Skin epidermis (tissue), 12 donors: ENCODE measurements around the gene GLS.
"Not testable (repeated sequence)": the region's sequence is repeated elsewhere in the genome, so short reads cannot be mapped to it uniquely, and the experiment has no call there.

Source experiments
- H3K27ac ChIP-seq, 21 experiments: fragments of 200-600 bp; sonication (generic) in 11 of 21; one replicate each; pipeline ENCODE4 v1.5.0; 2020; ENCODE audit warnings: mild to moderate bottlenecking in 3 of 21, inconsistent platforms in 2 of 21, moderate library complexity in 2 of 21
- H3K4me3 ChIP-seq, 7 experiments: fragments of 200-600 bp; sonication (generic) in 2 of 7; one replicate each; pipeline ENCODE4 v1.5.0; 2020; ENCODE audit warnings: inconsistent platforms in 2 of 7, mild to moderate bottlenecking in 2 of 7, moderate library complexity in 1 of 7

Gene GLS

DNA sequence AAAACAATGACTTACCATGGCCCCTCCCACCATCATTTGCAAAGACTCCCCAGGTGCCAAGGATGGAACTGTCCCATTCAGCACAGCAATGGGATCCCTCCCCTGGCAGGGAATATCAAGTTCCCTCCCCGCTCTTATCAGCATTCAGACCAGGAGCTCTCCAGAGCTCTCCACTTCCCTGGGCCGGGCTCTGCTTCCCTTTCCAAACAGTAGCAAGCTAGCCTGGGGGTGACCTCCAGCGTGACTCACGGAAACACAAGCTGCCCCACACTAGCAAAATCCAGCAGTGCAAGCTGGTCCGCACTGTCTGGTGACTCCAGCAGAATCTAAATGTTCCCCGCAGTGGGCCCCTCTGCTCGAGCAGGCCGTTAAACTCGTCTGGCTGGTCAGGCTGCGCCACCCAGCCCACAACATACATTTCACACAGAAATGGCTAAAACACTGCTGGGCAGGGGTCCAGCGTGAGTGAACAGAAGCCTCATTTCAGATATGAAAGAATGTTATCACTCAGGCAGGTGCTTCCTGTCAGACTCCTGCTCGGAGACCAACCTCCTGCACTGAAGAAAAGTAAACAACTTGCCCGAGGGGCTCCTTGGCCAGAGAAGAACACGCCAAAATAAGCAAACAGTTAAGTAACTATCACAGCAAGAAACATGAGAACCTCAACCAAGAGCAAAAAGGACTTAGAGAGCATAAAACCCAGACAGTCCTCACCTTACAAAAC, 99.4 kb downstream of the GLS start:
- H3K27ac ChIP-seq, result peak overlapping the region in 6 of 21 experiments; percentile 8 to 34 (median 24)

DNA sequence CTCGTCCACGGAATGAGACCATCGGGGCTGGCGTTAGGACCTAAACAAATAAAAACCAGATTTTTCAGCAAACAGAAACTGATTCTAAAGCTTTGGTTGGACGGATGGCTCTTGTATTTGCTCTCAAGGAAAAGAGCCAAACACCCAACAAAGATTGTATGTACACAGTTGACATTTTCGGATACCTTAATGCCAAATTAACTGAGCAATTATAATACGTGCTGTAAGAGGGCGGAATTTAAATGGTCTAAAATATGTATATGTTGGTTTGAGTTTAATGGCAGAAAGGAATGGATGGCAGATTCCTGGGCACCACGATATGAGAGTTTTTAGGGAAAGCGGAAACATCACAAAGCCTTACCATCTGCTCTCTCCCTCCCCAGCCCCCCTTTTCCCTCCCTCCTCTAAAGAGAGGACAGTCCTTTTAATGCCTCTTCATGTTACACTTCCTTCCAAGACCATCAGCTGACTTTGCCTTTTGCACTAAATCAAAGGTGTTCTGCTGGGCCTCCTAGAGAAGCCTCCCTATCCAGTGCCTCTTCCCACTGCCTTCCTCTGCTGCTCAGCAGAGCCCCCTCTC, 100.1 kb downstream of the GLS start:
- H3K27ac ChIP-seq, result peak overlapping the region in 6 of 21 experiments; percentile 4 to 34 (median 24)

More for the DNA sequence above, 99.4 kb downstream of the GLS start:
- H3K4me3 ChIP-seq, result no peak overlapping the region

DNA sequence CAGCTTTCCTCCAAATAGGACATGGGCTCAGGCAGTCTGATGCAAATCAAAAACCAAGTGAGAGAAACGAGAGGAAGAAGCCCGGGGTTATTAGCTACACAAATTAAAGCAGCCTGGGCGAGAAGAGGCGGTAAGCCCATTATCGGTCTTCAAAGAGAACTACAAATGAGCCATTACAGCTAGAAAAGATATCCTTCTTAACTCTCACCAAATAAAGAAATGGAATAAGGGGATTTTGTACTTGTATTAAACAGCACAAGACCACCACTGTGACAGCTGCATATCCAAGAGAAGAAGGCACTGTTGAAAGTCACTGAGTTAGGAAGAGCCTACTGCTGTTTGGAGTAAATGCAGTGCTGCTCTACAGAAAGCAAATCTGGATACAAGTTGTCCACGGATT, 100.7 kb downstream of the GLS start:
- no peak overlapping the region for H3K4me3 ChIP-seq
- H3K27ac ChIP-seq, result peak overlapping the region in 3 of 21 experiments; percentile 8 to 28 (median 8)

More for the DNA sequence above, 100.1 kb downstream of the GLS start:
- no peak overlapping the region for H3K4me3 ChIP-seq

DNA sequence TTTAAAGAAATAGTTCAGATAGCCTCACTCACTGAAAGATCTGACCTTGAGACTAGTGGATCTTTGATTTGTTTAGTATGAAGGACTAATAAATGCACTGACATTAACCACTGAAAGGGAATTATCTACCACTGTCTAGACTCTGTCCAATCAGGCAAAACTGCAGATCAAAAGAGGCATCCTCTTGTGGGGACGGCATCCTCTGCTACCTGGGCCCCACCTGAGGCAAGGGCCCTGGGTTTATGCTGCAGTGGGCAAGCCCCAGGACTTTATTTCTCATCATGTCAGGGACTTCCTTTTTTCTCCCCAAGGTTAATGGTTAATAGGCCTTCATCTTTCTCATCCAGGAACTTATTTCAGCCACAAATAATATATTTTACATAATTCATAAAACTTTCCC, 101.1 kb downstream of the GLS start:
- peak overlapping the region in 1 of 21 experiments; percentile 8 for H3K27ac ChIP-seq

DNA sequence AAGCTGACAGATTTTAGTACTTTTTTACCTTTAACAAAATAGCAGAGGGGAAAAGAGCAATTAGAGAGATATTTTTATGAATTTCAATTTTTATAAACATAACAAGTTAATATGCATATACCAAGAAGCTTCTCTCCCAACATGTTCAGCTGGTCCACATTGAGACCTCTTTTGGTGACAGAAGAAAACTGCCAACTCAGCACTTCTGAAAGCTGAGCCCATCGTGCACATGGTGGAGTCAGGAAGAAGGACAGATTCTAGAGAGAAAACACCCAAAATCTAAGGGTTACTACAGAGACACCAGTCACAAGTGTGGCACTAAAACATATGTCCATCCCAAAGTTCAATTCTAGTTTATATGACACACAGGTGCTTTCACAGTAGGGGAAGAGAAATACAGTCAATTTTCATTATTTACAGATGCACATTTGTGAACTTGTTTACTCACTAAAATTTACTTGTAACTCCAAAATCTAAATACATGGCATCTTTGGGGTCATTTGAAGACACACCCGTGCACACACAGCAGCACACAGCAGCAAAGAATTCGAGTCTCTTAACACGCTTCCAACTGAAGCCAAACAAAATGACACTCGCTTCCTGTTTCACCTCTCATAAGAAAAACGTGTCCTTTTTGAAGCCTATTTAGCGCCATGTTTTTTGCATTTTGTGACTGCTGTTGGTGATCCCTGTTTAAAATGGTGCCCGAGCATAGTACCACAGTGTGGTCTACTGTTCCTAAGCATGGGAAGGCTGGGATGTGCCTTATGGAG, 101.8 kb downstream of the GLS start:
- Histone ChIP-seq H3K4me3 (no peak overlapping the region), H3K27ac (no peak overlapping the region)

More for the DNA sequence above, 101.1 kb downstream of the GLS start:
- no peak overlapping the region for H3K4me3 ChIP-seq

DNA sequence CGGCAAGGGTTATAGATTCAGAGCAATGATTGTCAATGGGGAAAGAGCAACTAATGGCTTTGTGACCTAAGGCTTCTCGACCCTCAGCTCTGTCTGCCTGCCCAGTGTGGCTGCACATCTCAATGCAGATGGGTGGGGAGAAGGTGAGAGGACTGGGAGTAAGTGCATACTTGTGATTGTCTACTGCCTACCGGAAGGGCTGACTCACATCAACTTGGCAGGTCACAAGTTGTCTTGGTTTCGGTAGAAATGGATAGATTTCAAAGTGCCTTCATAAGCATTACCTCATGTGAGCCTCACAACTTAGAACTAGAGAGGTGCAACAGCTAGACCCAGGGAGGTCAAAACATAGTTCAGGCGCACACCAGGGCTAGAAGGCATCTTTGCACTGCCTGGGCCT, 104.0 kb downstream of the GLS start:
- H3K27ac ChIP-seq, result no peak overlapping the region

DNA sequence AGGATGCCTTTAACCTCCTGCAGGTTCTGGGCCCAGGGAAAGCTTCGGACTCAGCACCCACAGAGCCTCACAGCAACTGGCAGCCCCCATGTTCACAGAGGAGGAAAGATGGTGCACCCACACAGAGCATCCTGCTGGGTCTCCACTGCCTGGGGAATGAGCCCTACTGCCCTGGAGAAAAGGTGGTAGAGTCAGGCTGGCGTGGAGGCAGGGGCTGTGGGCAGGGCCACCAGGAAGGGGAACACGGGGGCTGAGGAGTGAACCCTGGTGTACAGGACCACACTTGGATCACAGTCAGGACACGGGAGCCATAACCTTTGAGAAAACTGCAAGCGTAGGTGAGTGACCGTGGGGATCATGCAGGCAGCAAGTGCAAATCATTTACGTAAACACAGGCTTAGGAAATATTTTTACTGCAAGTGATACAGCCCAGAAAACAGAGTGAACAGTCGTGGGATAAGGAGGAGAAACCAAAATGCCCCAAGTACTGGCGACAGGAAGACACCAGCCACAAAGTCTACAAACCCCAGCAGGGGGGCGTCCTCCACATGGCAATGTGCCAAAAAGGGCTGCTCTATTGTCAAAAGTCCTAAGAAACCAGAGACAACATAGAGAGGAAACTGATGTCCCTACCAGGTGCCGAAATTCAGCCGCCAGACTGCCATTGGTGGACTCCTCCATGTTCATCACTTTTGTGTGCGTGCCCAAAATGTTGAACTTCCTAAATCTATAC, 105.8 kb downstream of the GLS start:
- no peak overlapping the region for H3K27ac ChIP-seq

More for the DNA sequence above, 104.0 kb downstream of the GLS start:
- H3K4me3 ChIP-seq, result no peak overlapping the region

DNA sequence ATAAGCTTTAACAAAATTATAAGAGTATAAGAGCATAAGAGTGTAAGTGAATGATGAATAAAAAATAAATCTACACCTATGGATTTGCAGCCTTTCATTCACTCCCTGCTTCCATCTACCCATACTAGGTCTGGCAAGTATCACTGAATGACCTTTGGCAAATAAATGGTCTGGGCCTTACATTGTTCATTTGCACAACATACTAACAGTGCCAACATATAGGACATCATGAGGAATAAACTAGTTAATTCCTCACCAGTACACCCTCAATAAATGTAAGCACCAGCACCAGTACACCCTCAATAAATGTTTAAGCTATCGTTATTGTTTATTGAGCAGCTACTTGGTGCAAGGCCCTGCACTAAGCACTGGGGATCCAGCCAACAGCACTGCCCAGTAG, 106.5 kb downstream of the GLS start:
- H3K4me3 ChIP-seq, result no peak overlapping the region
- H3K27ac ChIP-seq, result no peak overlapping the region

More for the DNA sequence above, 105.8 kb downstream of the GLS start:
- no peak overlapping the region for H3K4me3 ChIP-seq

DNA sequence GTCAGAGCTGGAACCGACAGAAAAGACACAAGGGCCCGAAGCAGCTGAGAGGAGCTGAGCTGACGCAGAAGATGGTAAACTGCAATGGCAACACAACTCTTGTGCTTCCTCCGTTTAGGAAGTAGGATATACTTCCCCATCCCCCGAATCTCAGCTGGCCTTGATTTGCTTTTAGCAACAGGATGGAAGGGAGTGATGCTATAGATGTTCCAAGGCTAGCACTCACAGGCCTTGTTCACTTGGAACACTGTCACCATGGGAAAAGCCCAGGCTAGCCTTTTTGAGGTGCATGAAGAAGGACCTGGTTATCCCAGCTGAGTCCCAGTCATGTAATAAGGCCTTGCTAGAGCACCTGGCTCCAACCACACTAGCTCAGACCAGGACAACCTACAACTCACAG, 107.3 kb downstream of the GLS start:
- H3K4me3 ChIP-seq, result no peak overlapping the region
- no peak overlapping the region for H3K27ac ChIP-seq

DNA sequence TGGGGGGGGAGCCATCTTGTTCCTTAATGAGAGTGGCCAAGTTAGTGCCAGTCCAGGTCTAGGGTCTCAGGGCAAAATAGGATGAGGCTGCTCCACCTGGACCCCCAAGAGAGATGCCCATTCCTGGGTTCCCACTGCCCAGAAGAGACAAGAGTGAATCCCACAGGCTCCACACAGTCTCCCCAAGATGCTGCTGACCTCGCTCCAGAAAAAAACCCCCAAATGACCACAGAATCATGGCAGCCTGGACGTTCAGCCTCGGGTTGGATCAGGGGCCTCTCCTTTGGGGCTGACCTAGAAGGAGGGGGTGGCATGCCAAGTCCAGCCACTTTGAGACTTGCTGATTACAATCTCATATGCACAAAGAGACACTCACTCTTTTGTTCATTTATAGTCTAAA, 108.3 kb downstream of the GLS start:
- Histone ChIP-seq H3K4me3 (no peak overlapping the region), H3K27ac (no peak overlapping the region)

DNA sequence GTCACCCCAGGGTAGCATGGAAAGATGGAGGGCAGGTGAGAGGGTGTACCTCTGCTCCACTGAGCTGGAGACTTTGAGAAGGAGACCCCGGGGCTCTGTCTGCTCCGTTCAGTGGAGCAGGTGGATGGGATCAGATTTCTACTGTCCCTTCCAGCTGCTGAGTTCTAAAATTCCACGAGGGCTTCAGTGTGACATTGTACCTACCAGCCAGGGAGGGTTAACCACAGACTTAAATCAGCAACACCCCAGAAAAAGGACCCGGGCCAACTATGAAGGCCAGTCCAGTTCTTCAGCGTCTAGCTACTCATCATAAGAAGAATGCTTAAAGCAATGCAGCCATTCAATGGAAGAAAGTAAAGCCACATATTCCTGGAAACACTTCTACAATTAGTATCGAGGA, 109.5 kb downstream of the GLS start:
- H3K4me3 ChIP-seq, result no peak overlapping the region
- H3K27ac ChIP-seq, result no peak overlapping the region

DNA sequence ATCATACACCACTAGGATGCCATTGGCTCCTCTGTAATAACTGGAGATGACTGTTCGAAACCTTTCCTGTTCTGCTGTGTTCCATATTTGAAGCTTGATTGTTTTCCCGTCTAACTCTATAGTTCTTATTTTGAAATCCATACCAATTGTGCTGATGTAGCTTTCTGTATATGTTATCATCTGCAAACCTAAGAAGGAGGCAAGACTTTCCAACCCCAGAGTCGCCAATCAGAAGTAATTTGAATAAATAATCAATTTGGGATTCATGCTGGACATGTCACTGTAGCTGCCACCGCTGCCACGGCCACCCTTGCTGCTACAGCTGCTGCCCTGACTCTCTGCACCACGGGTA, 112.6 kb downstream of the GLS start:
- Histone ChIP-seq H3K4me3 (no peak overlapping the region), H3K27ac (no peak overlapping the region)

DNA sequence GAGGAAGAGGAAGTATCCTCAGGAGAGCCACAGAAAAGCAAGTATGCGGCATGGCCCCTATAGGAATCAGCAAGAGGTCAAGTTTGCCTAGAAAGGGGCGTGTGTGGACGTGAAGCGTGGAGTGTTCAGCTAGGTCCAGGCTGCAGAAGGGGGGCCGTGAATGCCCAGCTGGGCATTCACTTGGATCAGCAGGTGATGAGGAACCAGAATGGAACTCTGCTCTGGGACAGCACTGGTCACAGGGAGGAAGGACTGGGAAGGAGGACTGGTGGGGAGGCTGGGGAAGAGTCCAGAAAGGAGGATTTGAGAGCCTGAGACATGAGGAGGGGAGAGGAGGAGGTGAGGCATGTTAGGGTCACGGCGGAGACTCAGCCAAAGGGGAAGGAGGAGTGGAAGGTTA, 113.5 kb downstream of the GLS start:
- no peak overlapping the region for H3K27ac ChIP-seq
- no peak overlapping the region for H3K4me3 ChIP-seq

DNA sequence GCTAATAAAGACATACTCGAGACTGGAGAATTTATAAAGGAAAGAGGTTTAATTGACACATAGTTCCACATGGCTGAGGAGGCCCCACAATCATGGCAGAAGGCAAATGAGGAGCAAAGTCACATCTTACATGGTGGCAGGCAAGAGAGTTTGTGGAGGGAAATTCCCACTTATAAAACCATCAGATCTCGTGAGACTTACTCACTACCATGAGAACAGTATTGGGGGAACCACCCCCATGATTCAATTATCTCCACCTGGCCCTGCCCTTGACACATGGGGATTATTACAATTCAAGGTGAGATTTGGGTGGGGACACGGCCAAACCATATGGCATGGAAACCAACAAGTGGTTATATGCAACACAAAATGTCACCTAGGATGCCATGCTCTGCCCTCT, 114.7 kb downstream of the GLS start:
- not testable (repeated sequence) for H3K27ac ChIP-seq, H3K4me3 ChIP-seq

DNA sequence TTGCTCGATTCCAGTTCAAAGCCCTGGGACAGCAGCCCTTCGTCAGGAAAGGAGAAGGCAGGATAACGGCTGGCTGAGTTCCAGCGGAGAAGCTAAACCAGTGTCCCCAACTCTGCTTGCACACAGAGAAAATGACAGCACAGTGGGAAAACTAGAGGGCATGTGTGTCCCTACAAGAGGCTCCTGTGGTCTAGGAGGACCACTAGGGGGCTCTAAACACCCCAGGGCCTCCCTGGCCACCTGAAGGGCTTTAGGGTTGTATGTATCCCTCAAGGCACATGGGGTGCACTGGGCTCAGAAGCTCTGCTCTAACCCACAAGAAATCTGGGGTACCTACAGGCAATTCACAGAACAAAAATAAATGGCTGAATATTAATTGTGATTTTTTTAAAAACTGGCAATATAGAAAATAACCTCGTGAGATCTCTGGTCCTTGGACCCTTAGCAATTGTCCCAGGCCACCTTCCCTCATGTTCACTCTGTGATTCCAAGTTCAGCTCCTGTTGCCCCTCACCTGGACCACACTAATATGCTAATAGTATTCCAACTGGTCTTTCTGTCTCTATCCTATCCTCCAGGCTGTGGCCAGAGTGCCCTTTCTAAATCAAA, 115.8 kb downstream of the GLS start:
- H3K4me3 ChIP-seq, result no peak overlapping the region
- no peak overlapping the region for H3K27ac ChIP-seq

DNA sequence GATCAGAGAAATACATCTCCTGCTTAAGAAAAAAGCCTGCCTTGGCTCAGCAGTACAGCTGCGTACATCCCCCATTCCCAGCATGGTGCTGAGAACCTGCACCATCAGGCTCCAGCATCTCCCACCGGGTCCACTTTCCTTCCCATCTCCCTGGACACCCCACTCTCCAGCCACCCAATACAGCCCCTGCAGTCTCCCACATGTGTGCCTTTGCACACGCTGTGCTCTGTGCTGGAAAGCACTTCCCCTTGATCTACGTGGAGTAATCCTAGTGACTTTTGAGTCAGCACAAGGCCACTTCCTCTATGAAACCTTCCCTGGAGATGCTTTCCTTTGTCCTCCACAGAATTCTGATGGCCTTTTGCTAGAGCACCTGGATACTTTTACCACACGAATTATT, 116.3 kb downstream of the GLS start:
- no peak overlapping the region for H3K4me3 ChIP-seq
- peak overlapping the region in 1 of 21 experiments; percentile 10 for H3K27ac ChIP-seq

DNA sequence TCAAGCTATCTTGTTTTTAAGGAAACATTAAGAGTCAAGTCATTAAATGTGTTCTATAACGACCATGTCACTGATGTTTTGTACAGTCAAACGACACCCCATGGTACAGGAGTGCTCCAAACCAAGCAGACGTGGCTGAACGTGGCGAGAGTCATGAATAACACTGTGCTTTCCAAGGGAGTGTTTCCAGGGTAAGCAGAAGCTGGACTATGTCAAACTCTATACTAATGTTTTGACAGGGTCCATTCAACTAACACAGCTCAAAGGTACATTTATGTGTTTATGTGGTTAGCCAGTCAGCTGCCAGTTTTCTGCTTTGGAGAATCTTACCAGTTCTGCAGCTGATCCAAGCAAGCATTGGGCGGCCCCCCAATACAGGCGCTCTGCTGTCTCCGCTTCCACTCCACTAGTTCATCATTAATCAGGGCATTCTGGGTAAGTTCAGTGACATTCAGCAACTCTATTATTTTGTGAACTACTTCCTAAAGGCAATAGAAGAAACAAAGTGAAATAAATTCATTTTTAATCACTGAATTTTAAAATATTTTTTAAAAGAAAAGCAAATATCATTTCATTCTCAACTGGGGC, 117.0 kb downstream of the GLS start:
- no peak overlapping the region for H3K27ac ChIP-seq
- no peak overlapping the region for H3K4me3 ChIP-seq

DNA sequence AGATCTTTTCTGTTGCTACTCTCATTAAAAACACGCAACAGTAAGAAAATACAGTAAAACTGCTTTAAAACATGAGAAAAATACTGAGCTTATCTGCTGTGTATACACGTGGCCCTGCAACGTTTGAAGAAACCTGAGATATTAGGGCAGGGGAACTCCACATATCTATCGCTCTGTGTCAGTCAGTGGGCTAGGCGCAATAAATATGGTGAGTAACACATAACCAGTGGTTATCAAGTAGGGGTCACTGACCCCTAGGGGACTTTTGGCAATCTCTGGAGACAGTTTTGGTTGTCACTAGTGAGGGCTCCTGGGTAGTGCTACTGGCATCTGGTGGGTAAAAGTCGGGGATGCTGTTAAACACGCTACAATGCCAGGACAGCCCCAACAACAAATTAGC, 118.4 kb downstream of the GLS start:
- H3K4me3 ChIP-seq, result no peak overlapping the region
- no peak overlapping the region for H3K27ac ChIP-seq

DNA sequence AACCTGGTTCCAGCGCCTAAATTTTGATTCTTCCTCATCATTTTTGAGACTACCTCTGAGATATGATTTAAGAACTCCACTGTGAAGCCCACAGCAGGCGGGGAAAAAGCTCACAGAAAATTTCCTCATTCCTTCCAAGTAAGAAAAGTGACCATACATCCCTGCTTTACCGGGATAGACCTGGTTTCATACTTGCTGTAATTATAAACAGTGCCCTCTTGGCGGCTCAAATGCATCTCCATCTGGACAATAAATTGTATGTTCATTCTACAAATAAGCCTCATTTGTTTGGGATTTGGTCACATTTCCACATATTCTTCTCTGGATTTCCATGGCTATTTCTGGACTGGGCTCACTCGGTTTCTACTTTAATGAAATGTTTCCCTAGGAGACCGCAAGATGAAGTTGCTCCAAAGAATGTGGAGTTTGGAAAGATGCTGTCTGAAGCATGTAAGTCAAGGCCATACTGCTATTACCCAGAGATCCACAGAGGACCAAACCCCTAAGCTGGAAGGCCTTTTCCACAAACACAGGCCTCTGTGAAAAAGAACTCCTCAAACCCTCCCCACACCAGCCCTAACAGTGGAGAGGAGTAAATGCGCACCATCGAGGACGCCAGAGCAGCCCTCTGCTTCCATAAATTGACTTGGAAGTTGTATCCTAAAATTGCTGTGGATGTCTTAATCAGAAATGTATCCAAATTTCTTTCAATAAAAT, 119.5 kb downstream of the GLS start:
- H3K27ac ChIP-seq, result peak overlapping the region in 3 of 21 experiments; percentile 7 to 44 (median 28)

More for the DNA sequence above, 119.5 kb downstream of the GLS start:
- no peak overlapping the region for H3K4me3 ChIP-seq
